Body of pancreas (tissue), 4 donors: Measurements from ENCODE around the gene OR7A10.

Source experiments
- CTCF ChIP-seq, 7 experiments: fragments of 450-650 bp in 4 of 7; fragments of 200-600 bp in 3 of 7; sonication (generic) in 3 of 7; IDR thresholded peaks; one replicate each; pipeline ENCODE4 v1.5.1; 2016 to 2019; ENCODE audit warnings: antibody characterized with exemption in 7 of 7
- POLR2A ChIP-seq, 3 donors: fragments of 450-650 bp; IDR thresholded peaks; one replicate each; pipeline ENCODE4 v1.6.1; 2016; ENCODE audit warnings: antibody characterized with exemption in 3 of 3, mild to moderate bottlenecking in 2 of 3

- no peak for TF ChIP-seq POLR2A (IDR thresholded peaks at IDR 0.05)
- no peak for TF ChIP-seq CTCF (IDR thresholded peaks at IDR 0.05)
Observed at GRCh38 chr19:14835011-14835410, 13.7 kb downstream of the OR7A10 start, which contains the start of the genes OR7A5 and OR7C1.
